ENCODE results near the gene TMEM81. TPM values are rescaled to one million over a fixed set of nuclear protein-coding genes. Genes with fewer than 3 reads are reported as not detected.

The TMEM81 gene
- total RNA-seq, 1 donor from 2014 or later: 3.7 TPM

- H3K4me3 Mint-ChIP-seq (ENCODE audit: unreplicated experiment): no peak overlapping the region
- H3K27ac Mint-ChIP-seq (ENCODE audit: unreplicated experiment): no peak overlapping the region
- H3K36me3 Mint-ChIP-seq (ENCODE audit: low read depth): peaks cover 36% of the 10 kb centered on the region
- no peak for TF ChIP-seq CTCF (IDR thresholded peaks at IDR 0.05)
- DNase-seq (ENCODE audit: low spot score): no peak
- H3K9me3 Mint-ChIP-seq (ENCODE audit: low read depth): no peaks in the 10 kb centered on the region
- H3K4me1 Mint-ChIP-seq (ENCODE audit: low read depth): no peaks in the 10 kb centered on the region
- no peaks in the 10 kb centered on the region for H3K27me3 Mint-ChIP-seq (ENCODE audit: low read depth)
Observed at GRCh38 chr1:205098242-205098641, 14.0 kb upstream of the TMEM81 start.

DNA sequence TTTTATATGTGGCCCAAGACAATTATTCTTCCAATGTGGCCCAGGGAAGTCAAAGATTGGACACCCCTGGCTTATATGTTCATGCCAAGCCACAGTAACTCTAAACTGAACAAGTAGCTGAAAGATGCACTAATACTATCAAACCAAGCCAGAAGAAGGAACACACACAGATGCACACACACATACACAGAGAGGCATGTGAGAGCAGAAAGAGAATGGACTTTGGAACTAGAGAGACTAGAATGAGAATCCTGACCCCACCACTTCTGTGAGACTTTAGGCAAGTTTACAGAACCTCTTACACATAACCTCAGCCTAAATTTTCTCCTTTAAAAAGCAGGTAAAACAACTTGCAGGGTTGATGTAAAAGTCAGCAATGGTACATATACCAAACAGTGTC is 11.2 kb upstream of the TMEM81 start:
- Mint-ChIP-seq H3K36me3 (ENCODE audit: low read depth) (peaks cover 36% of the 10 kb centered on the region), H3K27me3 (ENCODE audit: low read depth) (no peaks in the 10 kb centered on the region), H3K9me3 (ENCODE audit: low read depth) (no peaks in the 10 kb centered on the region), H3K27ac (ENCODE audit: unreplicated experiment) (no peak overlapping the region), H3K4me1 (ENCODE audit: low read depth) (no peaks in the 10 kb centered on the region), H3K4me3 (ENCODE audit: unreplicated experiment) (no peak overlapping the region)
- no peak for TF ChIP-seq CTCF (IDR thresholded peaks at IDR 0.05)
- DNase-seq (ENCODE audit: low spot score): no peak

GRCh38 chr1:205091043-205091740 is 6.9 kb upstream of the TMEM81 start:
- no peak for TF ChIP-seq CTCF (IDR thresholded peaks at IDR 0.05)
- no peak for DNase-seq (ENCODE audit: low spot score)

GRCh38 chr1:205088341-205088740 is 4.1 kb upstream of the TMEM81 start:
- no peak for DNase-seq (ENCODE audit: low spot score)
- H3K36me3 Mint-ChIP-seq (ENCODE audit: low read depth): peaks cover 39% of the 10 kb centered on the region
- no peaks in the 10 kb centered on the region for H3K9me3 Mint-ChIP-seq (ENCODE audit: low read depth)
- H3K4me1 Mint-ChIP-seq (ENCODE audit: low read depth): no peaks in the 10 kb centered on the region
- H3K4me3 Mint-ChIP-seq (ENCODE audit: unreplicated experiment): no peak overlapping the region
- TF ChIP-seq CTCF (IDR thresholded peaks at IDR 0.05): no peak
- H3K27ac Mint-ChIP-seq (ENCODE audit: unreplicated experiment): no peak overlapping the region
- H3K27me3 Mint-ChIP-seq (ENCODE audit: low read depth): no peaks in the 10 kb centered on the region

More at GRCh38 chr1:205091043-205091740, 6.9 kb upstream of the TMEM81 start:
- H3K9me3 Mint-ChIP-seq (ENCODE audit: low read depth): no peaks in the 10 kb centered on the region
- no peaks in the 10 kb centered on the region for H3K27me3 Mint-ChIP-seq (ENCODE audit: low read depth)
- no peak overlapping the region for H3K4me3 Mint-ChIP-seq (ENCODE audit: unreplicated experiment)
- no peaks in the 10 kb centered on the region for H3K4me1 Mint-ChIP-seq (ENCODE audit: low read depth)
- H3K27ac Mint-ChIP-seq (ENCODE audit: unreplicated experiment): no peak overlapping the region
- H3K36me3 Mint-ChIP-seq (ENCODE audit: low read depth): peaks cover 32% of the 10 kb centered on the region

DNA sequence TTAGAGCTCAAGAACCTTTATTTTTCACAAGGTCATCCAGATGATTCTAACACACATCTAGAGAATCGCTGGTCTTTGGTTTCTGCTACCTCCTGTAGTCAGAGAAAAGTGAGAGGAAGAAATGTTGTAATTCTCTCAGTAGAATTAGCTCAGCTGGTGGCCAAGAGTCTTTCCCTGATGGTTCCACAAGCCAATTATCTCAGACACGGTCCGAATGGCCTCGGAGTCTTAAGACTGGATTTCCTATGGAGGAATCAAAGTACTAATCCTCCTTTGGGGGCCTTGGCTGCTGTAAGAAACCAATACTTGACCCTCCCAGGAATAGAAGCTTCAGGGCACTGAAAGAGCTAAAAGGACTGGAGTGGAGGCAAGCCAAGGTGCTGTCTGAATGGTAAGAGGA is 1.8 kb downstream of the TMEM81 start:
- Mint-ChIP-seq H3K9me3 (ENCODE audit: low read depth) (no peaks in the 10 kb centered on the region), H3K4me3 (ENCODE audit: unreplicated experiment) (no peak overlapping the region), H3K27ac (ENCODE audit: unreplicated experiment) (no peak overlapping the region), H3K27me3 (ENCODE audit: low read depth) (no peaks in the 10 kb centered on the region), H3K36me3 (ENCODE audit: low read depth) (peaks cover 20% of the 10 kb centered on the region), H3K4me1 (ENCODE audit: low read depth) (no peaks in the 10 kb centered on the region)
- no peak for DNase-seq (ENCODE audit: low spot score)
- TF ChIP-seq CTCF (IDR thresholded peaks at IDR 0.05): no peak

All from chondrocyte (in vitro differentiated cells).